Ovary (tissue), 10 donors: ENCODE measurements around the gene PAK1. TPM values are rescaled to one million over a fixed set of nuclear protein-coding genes. Genes with fewer than 3 reads are reported as not detected.

Experiments used
- DNase-seq, 5 donors: peaks; one replicate each; pipeline ENCODE4 v3.0.0-alpha.2; 2019 to 2020
- H3K27ac ChIP-seq, 2 donors: fragments of 200-600 bp; one replicate each; pipeline versions ENCODE4 v1.5.1 to v1.8.0; 2019 to 2022
- H3K27me3 ChIP-seq: fragments of 200-600 bp; one replicate; pipeline ENCODE4 v1.8.0; 2022
- H3K36me3 ChIP-seq: fragments of 200-600 bp; sonication (generic); one replicate; pipeline ENCODE4 v1.5.1; 2019
- H3K4me1 ChIP-seq: one replicate; pipeline ENCODE4 v1.8.1; 2013; ENCODE audit warnings: mild to moderate bottlenecking, moderate library complexity; ENCODE audit not compliant: insufficient read depth
- H3K4me3 ChIP-seq: fragments of 200-600 bp; sonication (generic); one replicate; pipeline ENCODE4 v1.5.1; 2017
- H3K9me3 ChIP-seq, 2 donors: fragments of 200-600 bp in 1 of 2; sonication (generic) in 1 of 2; one replicate each; pipeline versions ENCODE4 v1.5.1 to v1.8.1; 2013 to 2019; ENCODE audit warnings: mild to moderate bottlenecking in 1 of 2, moderate library complexity in 1 of 2
- EP300 ChIP-seq: sonication (generic); formaldehyde crosslinking; IDR thresholded peaks from one replicate; pipeline ENCODE4 v1.6.1; 2017; ENCODE audit warnings: antibody characterized with exemption
- POLR2A ChIP-seq: fragments of 450-650 bp; IDR thresholded peaks from one replicate; pipeline ENCODE4 v1.6.1; 2017; ENCODE audit warnings: antibody characterized with exemption, mild to moderate bottlenecking, moderate library complexity
- WGBS, 3 donors: extraction: QIAGEN DNeasy Blood & Tissue Kit in 1 of 3; methylation state at CpG; one replicate each; pipeline versions ENCODE4 v1.1.5 to v1.1.7; 2013 to 2017; 5-methylcytosine and 5-hydroxymethylcytosine counted together
- intact Hi-C, 4 donors: fragments of 100-400 bp; cut with DNase I; formaldehyde crosslinking; loops; one replicate each; pipeline versions ENCODE4 v1.11.0 to v1.15.1; 2022 to 2023
- long read RNA-seq, 3 donors: library from polyadenylated mRNA in 2 of 3; unstranded in 2 of 3; transcript quantifications; one replicate each; pipeline ENCODE4 v2.0.0 and lab custom pipeline, GENCODE V29; 2021 to 2026
- polyA plus RNA-seq, 2 donors: library from polyadenylated mRNA; stranded (reverse); fragments of 200-250 nt in 1 of 2; fragments of 350-450 nt in 1 of 2; fragmentation: Illumina TruSeq in 1 of 2; extraction: RNeasy Lipid Tissue Mini Kit (QIAGEN cat#74804) in 1 of 2; gene quantifications; one replicate each; pipeline ENCODE4 v1.2.3, GENCODE V29; 2013 to 2014
- total RNA-seq, 7 donors: library from RNA; depleted of rRNA in 2 of 7; stranded (reverse); fragments of >200 nt in 2 of 7; fragmentation: NEBNext Ultra II Directional in 3 of 7; extraction: Animal tissue kit (Norgen Biotek cat#: 25700) in 3 of 7; gene quantifications; one replicate each; pipeline versions ENCODE4 v1.1.0 to v1.2.4, GENCODE V29; 2016 to 2023
- TF ChIP-seq, protein P1 (sequence below), 3 donors: fragments of 450-650 bp in 2 of 3; fragments of 200-600 bp in 1 of 3; IDR thresholded peaks; one replicate each; pipeline versions ENCODE4 v1.5.1 to v1.8.0; 2016 to 2022; ENCODE audit warnings: antibody characterized with exemption in 3 of 3, mild to moderate bottlenecking in 1 of 3
- donor health status: DM: no; HTN: no; CAD: no; lungs with moderate emphysema.
- donor health status: DM: no; HTN: no; CAD: no.
- donor health status: Bipolar disorder and iron deficiency.
- donor health status: DM: yes; HTN: yes; CAD: no.
- donor health status: DM: no; HTN: no; CAD: no.
- donor health status: DM: yes; HTN: yes; CAD: no.

PAK1 gene
- 10 to 100 TPM; 31.2 to 48.1 (median 42.3) TPM for total RNA-seq
- polyA plus RNA-seq: 10 to 100 TPM; 18.4 to 53.0 TPM
- long read RNA-seq, donor 1, transcript PAK1-202 (15 exons, 3,737 nt): major isoform, 21 of 68 reads
- long read RNA-seq, donor 1, partial matches to known transcripts: 28 of 68 reads
- long read RNA-seq, donor 1, other reads (novel, unspliced or antisense): 19 of 68 reads
- long read RNA-seq, donor 2, transcript PAK1-202 (15 exons, 3,737 nt): major isoform, 9 of 28 reads
- long read RNA-seq, donor 2, partial matches to known transcripts: 16 of 28 reads
- long read RNA-seq, donor 2, other reads (novel, unspliced or antisense): 0 of 28 reads
- long read RNA-seq, donor 3, transcript PAK1-202 (15 exons, 3,737 nt): major isoform, 23 of 57 reads
- long read RNA-seq, donor 3, partial matches to known transcripts: 2 of 57 reads
- long read RNA-seq, donor 3, other reads (novel, unspliced or antisense): 31 of 57 reads

DNA sequence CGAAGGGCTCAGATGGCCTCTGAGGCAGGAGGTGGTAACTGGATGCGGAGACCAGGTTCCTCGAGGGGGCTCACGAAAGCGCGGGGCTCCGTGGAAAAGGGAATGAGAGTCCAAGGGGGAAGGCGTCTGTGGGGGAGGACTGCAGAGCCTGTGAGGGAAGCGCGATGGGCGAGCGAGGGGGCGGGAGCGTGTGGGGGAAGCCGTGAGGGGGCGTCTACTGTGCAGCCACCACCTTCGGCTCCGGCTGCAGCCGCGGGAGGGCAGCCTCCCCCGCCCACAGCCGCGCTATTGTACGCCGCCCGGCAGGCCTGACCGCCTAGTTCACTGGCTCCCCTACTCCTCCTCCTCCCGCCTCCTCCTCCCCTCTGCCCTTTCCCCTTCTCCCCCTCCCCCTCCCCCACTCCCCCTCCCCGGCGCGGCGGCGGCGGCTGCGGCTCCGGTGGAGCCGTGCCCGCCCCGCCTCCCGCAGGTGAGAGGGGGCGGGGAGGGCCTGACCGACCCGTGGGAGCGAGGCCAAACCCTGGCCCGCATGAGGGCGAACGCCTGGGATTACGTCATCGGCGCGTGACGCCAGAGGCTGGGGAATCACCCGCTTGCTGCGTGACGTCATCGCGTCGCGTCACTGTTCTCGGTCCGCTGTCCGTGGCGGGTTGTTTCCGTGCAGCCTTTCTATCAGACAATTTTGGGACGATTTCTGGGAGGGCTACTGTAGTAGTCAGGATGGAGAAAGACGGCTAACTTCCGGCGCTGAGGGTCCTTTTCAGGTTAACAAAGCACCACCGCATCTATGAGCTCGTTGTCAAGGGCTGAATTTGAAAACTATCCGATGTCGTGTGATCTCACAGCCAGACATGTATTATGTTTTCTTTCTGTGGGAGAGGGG, at the start of gene PAK1:
PAK1 (minus strand) TSS at position 294 of the 883 bp plus-strand sequence. CDS start 81,574 bp downstream, outside the sequence.
- Histone ChIP-seq H3K9me3 (no peaks in the 10 kb centered on the region), H3K36me3 (no peaks in the 10 kb centered on the region), H3K4me1 (peaks cover 5% of the 10 kb centered on the region), H3K4me3 (peak within 1 kb of the TSS; percentile 67), H3K27me3 (no peaks in the 10 kb centered on the region), H3K27ac (peak within 1 kb of the TSS; percentile 86 to 90)
- 0 to 1% (median 1%) methylated on average over 50 to 71 of the region's 72 CpGs for WGBS, 3 donors
- TF ChIP-seq, protein P1, sequence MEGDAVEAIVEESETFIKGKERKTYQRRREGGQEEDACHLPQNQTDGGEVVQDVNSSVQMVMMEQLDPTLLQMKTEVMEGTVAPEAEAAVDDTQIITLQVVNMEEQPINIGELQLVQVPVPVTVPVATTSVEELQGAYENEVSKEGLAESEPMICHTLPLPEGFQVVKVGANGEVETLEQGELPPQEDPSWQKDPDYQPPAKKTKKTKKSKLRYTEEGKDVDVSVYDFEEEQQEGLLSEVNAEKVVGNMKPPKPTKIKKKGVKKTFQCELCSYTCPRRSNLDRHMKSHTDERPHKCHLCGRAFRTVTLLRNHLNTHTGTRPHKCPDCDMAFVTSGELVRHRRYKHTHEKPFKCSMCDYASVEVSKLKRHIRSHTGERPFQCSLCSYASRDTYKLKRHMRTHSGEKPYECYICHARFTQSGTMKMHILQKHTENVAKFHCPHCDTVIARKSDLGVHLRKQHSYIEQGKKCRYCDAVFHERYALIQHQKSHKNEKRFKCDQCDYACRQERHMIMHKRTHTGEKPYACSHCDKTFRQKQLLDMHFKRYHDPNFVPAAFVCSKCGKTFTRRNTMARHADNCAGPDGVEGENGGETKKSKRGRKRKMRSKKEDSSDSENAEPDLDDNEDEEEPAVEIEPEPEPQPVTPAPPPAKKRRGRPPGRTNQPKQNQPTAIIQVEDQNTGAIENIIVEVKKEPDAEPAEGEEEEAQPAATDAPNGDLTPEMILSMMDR (IDR thresholded peaks at IDR 0.05): peak in 1 of 3 donors; percentile 53
- TF ChIP-seq EP300 (no peak), POLR2A (peak; percentile 41)
- intact Hi-C loops: loop anchor here in 2 of 4 donors (10.0 kb wide), 3 partner anchors 121 to 349 kb away; partner anchors contain the start of gene MYO7A (in 1 of the 2)
- peak; percentile 94 to 97 (median 96) for DNase-seq

DNA sequence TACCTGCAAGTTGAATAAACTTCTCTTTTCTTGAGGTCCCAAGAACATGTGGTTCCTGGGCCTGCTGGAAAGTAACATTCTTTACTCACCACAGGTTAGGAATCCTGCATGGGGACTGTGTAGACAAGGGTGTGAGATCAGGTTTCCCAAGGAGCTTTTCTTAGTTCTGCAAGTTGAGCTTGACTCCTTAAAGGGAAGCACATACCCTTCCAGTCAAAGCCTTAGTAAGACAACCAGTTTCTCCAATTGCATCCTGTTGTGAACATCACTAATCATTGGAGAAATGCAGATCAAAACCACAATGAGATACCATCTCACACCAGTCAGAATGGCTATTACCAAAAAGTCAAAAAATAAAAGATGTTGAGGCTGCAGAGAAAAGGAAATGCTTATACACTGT, 48.3 kb upstream of the PAK1 start:
- Histone ChIP-seq H3K27ac (no peak overlapping the region), H3K4me1 (no peaks in the 10 kb centered on the region), H3K4me3 (no peak overlapping the region), H3K27me3 (no peaks in the 10 kb centered on the region), H3K9me3 (no peaks in the 10 kb centered on the region), H3K36me3 (no peaks in the 10 kb centered on the region)
- no peak for DNase-seq
- TF ChIP-seq, protein P1 (IDR thresholded peaks at IDR 0.05): no peak
- TF ChIP-seq EP300 (no peak), POLR2A (no peak)
- intact Hi-C loops: no loop called here

GRCh38 chr11:77519847-77520246, 46.0 kb upstream of the PAK1 start:
- Histone ChIP-seq H3K27me3 (no peaks in the 10 kb centered on the region), H3K4me3 (no peak overlapping the region), H3K36me3 (no peaks in the 10 kb centered on the region), H3K9me3 (no peaks in the 10 kb centered on the region), H3K4me1 (no peaks in the 10 kb centered on the region), H3K27ac (no peak overlapping the region)
- TF ChIP-seq POLR2A (no peak), EP300 (no peak)
- TF ChIP-seq, protein P1 (IDR thresholded peaks at IDR 0.05): no peak
- intact Hi-C loops: no loop called here
- 68 to 80% (median 78%) methylated on average over 3 of the region's 3 CpGs for WGBS, 3 donors
- DNase-seq: no peak

- Histone ChIP-seq H3K9me3 (no peaks in the 10 kb centered on the region), H3K4me1 (no peaks in the 10 kb centered on the region), H3K36me3 (no peaks in the 10 kb centered on the region), H3K27ac (no peak overlapping the region), H3K27me3 (no peaks in the 10 kb centered on the region), H3K4me3 (no peak overlapping the region)
- intact Hi-C loops: no loop called here
- no peak for TF ChIP-seq POLR2A
- TF ChIP-seq, protein P1 (IDR thresholded peaks at IDR 0.05): no peak
- no peak for TF ChIP-seq EP300
- 74 to 88% (median 77%) methylated on average over 2 of the region's 2 CpGs for WGBS, 3 donors
- no peak for DNase-seq
Observed at GRCh38 chr11:77518471-77518870, 44.6 kb upstream of the PAK1 start.
